HepG2 (cell line): ENCODE results near the gene TMEM151A. TPM values are rescaled to one million over a fixed set of nuclear protein-coding genes. Genes with fewer than 3 reads are reported as not detected.

ENCODE experiments used
- AGO1 ChIP-seq: fragments of 200-400 bp; formaldehyde crosslinking; IDR thresholded peaks from 2 replicates; pipeline ENCODE4 v1.6.1; 2017; ENCODE audit warnings: mild to moderate bottlenecking, low read depth, low read length, moderate library complexity; ENCODE audit not compliant: poor library complexity, severe bottlenecking
- EED ChIP-seq: sonication (generic); formaldehyde crosslinking; IDR thresholded peaks from 2 replicates; pipeline ENCODE4 v1.5.0; 2020; ENCODE audit warnings: mild to moderate bottlenecking, missing genetic modification reagents
- GABPA ChIP-seq, 2 experiments: IDR thresholded peaks; 2 replicates each; pipeline ENCODE4 v1.6.1; 2011 to 2016; ENCODE audit warnings: low read depth in 2 of 2, low read length in 1 of 2, missing biosample characterization in 1 of 2, missing genetic modification characterization in 1 of 2
- HNF4A ChIP-seq: sonication (generic); formaldehyde crosslinking; IDR thresholded peaks from 2 replicates; pipeline ENCODE4 v1.4.0; 2020; ENCODE audit warnings: missing genetic modification reagents
- MED1 ChIP-seq: sonication (generic); formaldehyde crosslinking; IDR thresholded peaks from 2 replicates; pipeline ENCODE4 v1.4.0; 2020; ENCODE audit warnings: missing genetic modification reagents
- NFE2L1 ChIP-seq: sonication (generic); formaldehyde crosslinking; IDR thresholded peaks from 2 replicates; pipeline ENCODE4 v1.4.0; 2020; ENCODE audit warnings: missing genetic modification reagents, mild to moderate bottlenecking, borderline replicate concordance
- POLR2AphosphoS5 ChIP-seq: IDR thresholded peaks from 2 replicates; pipeline ENCODE4 v1.6.1; 2012; ENCODE audit warnings: low read depth, low read length
- SYNCRIP ChIP-seq: fragments of 200-400 bp; formaldehyde crosslinking; IDR thresholded peaks from 2 replicates; pipeline ENCODE4 v1.6.1; 2018; ENCODE audit warnings: mild to moderate bottlenecking, low read depth, low read length; ENCODE audit not compliant: insufficient read depth
- TSC22D2 ChIP-seq: sonication (generic); formaldehyde crosslinking; IDR thresholded peaks from 2 replicates; pipeline ENCODE4 v1.5.1; 2020; ENCODE audit warnings: missing genetic modification reagents, mild to moderate bottlenecking, borderline replicate concordance
- ZBED4 ChIP-seq: sonication (generic); formaldehyde crosslinking; IDR thresholded peaks from 2 replicates; pipeline ENCODE4 v1.4.0; 2020; ENCODE audit warnings: missing genetic modification reagents, borderline replicate concordance
- ZFP1 ChIP-seq: IDR thresholded peaks from 2 replicates; pipeline ENCODE4 v1.6.1; 2016
- ZNF30 ChIP-seq: sonication (generic); formaldehyde crosslinking; IDR thresholded peaks from 2 replicates; pipeline ENCODE4 v1.5.0; 2020; ENCODE audit warnings: mild to moderate bottlenecking, missing genetic modification reagents
- ZNF501 ChIP-seq: sonication (generic); formaldehyde crosslinking; IDR thresholded peaks from 2 replicates; pipeline ENCODE4 v1.5.1; 2020; ENCODE audit warnings: mild to moderate bottlenecking, moderate library complexity, missing genetic modification reagents
- polyA plus RNA-seq, 8 experiments: library from polyadenylated mRNA; depleted of rRNA in 3 of 8; stranded (reverse) in 7 of 8; unstranded in 1 of 8; fragments of >200 nt; fragmentation: Illumina TruSeq in 4 of 8; extraction: Trizol in 4 of 8; gene quantifications; 2 replicates each; pipeline versions ENCODE4 v1.2.1 to v1.2.3, GENCODE V29; 2011 to 2016; ENCODE audit warnings: low read depth in 4 of 8, missing spikeins in 1 of 8, mixed read lengths in 1 of 8; ENCODE audit not compliant: insufficient read depth in 1 of 8
- total RNA-seq, 5 experiments: library from RNA; depleted of rRNA; stranded (reverse); fragments of >200 nt; fragmentation: Illumina TruSeq; extraction: Trizol; gene quantifications; 2 replicates each; pipeline ENCODE4 v1.2.3, GENCODE V29; 2016; ENCODE audit warnings: low read depth in 1 of 5
- TF ChIP-seq, protein P1 (sequence below), 2 experiments: IDR thresholded peaks; 2 replicates each; pipeline ENCODE4 v1.6.1; 2011 to 2012; ENCODE audit warnings: low read length in 2 of 2, borderline replicate concordance in 1 of 2, low read depth in 1 of 2, mild to moderate bottlenecking in 1 of 2, moderate library complexity in 1 of 2
- TF ChIP-seq, protein P2 (sequence below): sonication (generic); formaldehyde crosslinking; conservative IDR thresholded peaks from 2 replicates; pipeline ENCODE4 v1.8.0; 2022; ENCODE audit warnings: missing genetic modification reagents
- TF ChIP-seq, protein P3 (sequence below): sonication (generic); formaldehyde crosslinking; conservative IDR thresholded peaks from 2 replicates; pipeline ENCODE4 v1.8.0; 2022; ENCODE audit warnings: low read depth, missing genetic modification reagents

Gene TMEM151A
- total and polyA plus RNA-seq, 2 of the 13 experiments (the other 11 are each of a cell fraction or from before 2014, with no cell fraction given), result 0.18 to 0.33 TPM

DNA sequence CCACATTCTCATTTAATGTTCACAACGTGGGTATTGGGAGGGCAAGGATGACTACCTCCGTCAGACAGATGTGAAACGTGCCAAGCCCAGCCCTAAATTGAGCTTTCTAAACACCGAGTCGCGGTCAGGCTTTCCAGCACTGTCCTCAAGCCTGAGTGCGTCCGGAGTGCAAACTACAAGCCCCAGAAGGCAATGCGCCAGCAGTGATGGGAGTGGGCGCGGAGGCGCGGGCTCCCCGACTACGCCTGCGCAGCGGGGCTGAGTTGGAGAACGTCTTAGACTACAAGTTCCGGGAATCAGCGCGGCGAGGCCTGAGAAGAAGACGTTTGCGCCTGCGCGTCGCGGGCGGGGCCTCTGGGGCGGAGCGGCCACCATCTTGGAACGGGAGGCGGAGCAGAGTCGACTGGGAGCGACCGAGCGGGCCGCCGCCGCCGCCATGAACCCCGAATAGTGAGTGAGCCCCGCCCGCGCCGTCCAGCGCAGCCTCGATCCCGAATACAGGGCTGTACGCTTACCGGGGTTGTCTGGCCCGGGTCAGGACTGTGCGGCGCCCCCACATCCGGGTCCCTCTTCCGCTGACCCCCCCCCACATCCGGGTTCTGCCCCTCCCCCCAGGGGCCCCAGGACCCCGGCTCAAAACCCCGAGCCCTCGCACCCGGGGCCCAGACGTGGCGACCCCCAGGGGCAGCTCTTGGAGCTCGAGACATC, 23.3 kb upstream of the TMEM151A start, which contains the start of gene RAB1B (continued):
- TF ChIP-seq AGO1, result peak; percentile 69
- no peak for TF ChIP-seq ZNF30 (CRISPR knock-in tag)
- TF ChIP-seq, protein P1, sequence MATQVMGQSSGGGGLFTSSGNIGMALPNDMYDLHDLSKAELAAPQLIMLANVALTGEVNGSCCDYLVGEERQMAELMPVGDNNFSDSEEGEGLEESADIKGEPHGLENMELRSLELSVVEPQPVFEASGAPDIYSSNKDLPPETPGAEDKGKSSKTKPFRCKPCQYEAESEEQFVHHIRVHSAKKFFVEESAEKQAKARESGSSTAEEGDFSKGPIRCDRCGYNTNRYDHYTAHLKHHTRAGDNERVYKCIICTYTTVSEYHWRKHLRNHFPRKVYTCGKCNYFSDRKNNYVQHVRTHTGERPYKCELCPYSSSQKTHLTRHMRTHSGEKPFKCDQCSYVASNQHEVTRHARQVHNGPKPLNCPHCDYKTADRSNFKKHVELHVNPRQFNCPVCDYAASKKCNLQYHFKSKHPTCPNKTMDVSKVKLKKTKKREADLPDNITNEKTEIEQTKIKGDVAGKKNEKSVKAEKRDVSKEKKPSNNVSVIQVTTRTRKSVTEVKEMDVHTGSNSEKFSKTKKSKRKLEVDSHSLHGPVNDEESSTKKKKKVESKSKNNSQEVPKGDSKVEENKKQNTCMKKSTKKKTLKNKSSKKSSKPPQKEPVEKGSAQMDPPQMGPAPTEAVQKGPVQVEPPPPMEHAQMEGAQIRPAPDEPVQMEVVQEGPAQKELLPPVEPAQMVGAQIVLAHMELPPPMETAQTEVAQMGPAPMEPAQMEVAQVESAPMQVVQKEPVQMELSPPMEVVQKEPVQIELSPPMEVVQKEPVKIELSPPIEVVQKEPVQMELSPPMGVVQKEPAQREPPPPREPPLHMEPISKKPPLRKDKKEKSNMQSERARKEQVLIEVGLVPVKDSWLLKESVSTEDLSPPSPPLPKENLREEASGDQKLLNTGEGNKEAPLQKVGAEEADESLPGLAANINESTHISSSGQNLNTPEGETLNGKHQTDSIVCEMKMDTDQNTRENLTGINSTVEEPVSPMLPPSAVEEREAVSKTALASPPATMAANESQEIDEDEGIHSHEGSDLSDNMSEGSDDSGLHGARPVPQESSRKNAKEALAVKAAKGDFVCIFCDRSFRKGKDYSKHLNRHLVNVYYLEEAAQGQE (IDR thresholded peaks at IDR 0.05; ENCODE audit: borderline replicate concordance in 1 of 2, low read depth in 1 of 2, low read length in 2 of 2), result no peak
- no peak for TF ChIP-seq NFE2L1 (CRISPR knock-in tag)
- no peak for TF ChIP-seq ZFP1 (CRISPR knock-in tag)
- no peak for TF ChIP-seq MED1 (CRISPR knock-in tag)
- TF ChIP-seq ZBED4 (CRISPR knock-in tag), result no peak
- no peak for TF ChIP-seq ZNF501
- TF ChIP-seq, protein P2, sequence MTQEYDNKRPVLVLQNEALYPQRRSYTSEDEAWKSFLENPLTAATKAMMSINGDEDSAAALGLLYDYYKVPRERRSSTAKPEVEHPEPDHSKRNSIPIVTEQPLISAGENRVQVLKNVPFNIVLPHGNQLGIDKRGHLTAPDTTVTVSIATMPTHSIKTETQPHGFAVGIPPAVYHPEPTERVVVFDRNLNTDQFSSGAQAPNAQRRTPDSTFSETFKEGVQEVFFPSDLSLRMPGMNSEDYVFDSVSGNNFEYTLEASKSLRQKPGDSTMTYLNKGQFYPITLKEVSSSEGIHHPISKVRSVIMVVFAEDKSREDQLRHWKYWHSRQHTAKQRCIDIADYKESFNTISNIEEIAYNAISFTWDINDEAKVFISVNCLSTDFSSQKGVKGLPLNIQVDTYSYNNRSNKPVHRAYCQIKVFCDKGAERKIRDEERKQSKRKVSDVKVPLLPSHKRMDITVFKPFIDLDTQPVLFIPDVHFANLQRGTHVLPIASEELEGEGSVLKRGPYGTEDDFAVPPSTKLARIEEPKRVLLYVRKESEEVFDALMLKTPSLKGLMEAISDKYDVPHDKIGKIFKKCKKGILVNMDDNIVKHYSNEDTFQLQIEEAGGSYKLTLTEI (CRISPR knock-in tag), result no peak
- TF ChIP-seq TSC22D2 (CRISPR knock-in tag), result no peak
- no peak for TF ChIP-seq EED (CRISPR knock-in tag)
- no peak for TF ChIP-seq SYNCRIP
- peak; percentile 58 for TF ChIP-seq GABPA (IDR thresholded peaks at IDR 0.05; ENCODE audit: low read depth, low read length)
- TF ChIP-seq GABPA (CRISPR knock-in tag; IDR thresholded peaks at IDR 0.05; ENCODE audit: low read depth), result peak; percentile 72
- TF ChIP-seq HNF4A (CRISPR knock-in tag), result no peak
- TF ChIP-seq, protein P3, sequence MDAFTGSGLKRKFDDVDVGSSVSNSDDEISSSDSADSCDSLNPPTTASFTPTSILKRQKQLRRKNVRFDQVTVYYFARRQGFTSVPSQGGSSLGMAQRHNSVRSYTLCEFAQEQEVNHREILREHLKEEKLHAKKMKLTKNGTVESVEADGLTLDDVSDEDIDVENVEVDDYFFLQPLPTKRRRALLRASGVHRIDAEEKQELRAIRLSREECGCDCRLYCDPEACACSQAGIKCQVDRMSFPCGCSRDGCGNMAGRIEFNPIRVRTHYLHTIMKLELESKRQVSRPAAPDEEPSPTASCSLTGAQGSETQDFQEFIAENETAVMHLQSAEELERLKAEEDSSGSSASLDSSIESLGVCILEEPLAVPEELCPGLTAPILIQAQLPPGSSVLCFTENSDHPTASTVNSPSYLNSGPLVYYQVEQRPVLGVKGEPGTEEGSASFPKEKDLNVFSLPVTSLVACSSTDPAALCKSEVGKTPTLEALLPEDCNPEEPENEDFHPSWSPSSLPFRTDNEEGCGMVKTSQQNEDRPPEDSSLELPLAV (CRISPR knock-in tag), result no peak
- peak; percentile 66 for TF ChIP-seq POLR2AphosphoS5
